Glutamatergic neuron (in vitro differentiated cells): ENCODE measurements around the gene ACSBG1. TPM values are rescaled to one million over a fixed set of nuclear protein-coding genes. Genes with fewer than 3 reads are reported as not detected.
A peak's percentile ranks its signal among the peaks of the same experiment; 100 is the strongest.

ENCODE experiments used
- DNase-seq: peaks from one replicate; pipeline ENCODE4 v3.0.0; 2022
- H3K27ac Mint-ChIP-seq: one replicate; pipeline ENCODE4 v1.8.0; 2020; ENCODE audit warnings: mild to moderate bottlenecking, mixed read lengths, inconsistent platforms; ENCODE audit not compliant: unreplicated experiment
- H3K27me3 Mint-ChIP-seq: one replicate; pipeline ENCODE4 v1.8.0; 2020; ENCODE audit warnings: mild to moderate bottlenecking, moderate library complexity, mixed read lengths, inconsistent platforms; ENCODE audit not compliant: unreplicated experiment
- H3K36me3 Mint-ChIP-seq: one replicate; pipeline ENCODE4 v1.8.0; 2020; ENCODE audit warnings: mild to moderate bottlenecking, mixed read lengths, inconsistent platforms; ENCODE audit not compliant: unreplicated experiment
- H3K4me1 Mint-ChIP-seq: one replicate; pipeline ENCODE4 v1.8.0; 2020; ENCODE audit warnings: mild to moderate bottlenecking, low read depth, mixed read lengths, inconsistent platforms; ENCODE audit not compliant: unreplicated experiment
- H3K4me3 Mint-ChIP-seq: one replicate; pipeline ENCODE4 v1.8.0; 2020; ENCODE audit warnings: mild to moderate bottlenecking, mixed read lengths, inconsistent platforms; ENCODE audit not compliant: unreplicated experiment
- H3K9me3 Mint-ChIP-seq: one replicate; pipeline ENCODE4 v1.8.0; 2020; ENCODE audit warnings: mild to moderate bottlenecking, moderate library complexity, mixed read lengths, inconsistent platforms; ENCODE audit not compliant: unreplicated experiment
- CTCF ChIP-seq: fragments of 200-600 bp; sonication (generic); IDR thresholded peaks from one replicate; pipeline ENCODE4 v1.5.0; 2021; ENCODE audit not compliant: partially characterized antibody, unreplicated experiment
- long read RNA-seq: library from polyadenylated mRNA; unstranded; transcript quantifications from one replicate; pipeline ENCODE4 v2.0.0, GENCODE V29; 2020; ENCODE audit not compliant: unreplicated experiment
- total RNA-seq: library from RNA; stranded (reverse); fragmentation: NEBNext Ultra II Directional; extraction: Animal tissue kit (Norgen Biotek cat#: 25700); gene quantifications from one replicate; pipeline ENCODE4 v1.2.1, GENCODE V29; 2021; ENCODE audit not compliant: unreplicated experiment

The ACSBG1 gene
- total RNA-seq: not detected
- long read RNA-seq: 0 reads

- Mint-ChIP-seq H3K36me3 (no peaks in the 10 kb centered on the region), H3K4me3 (peak within 1 kb of the TSS; percentile 20), H3K27ac (no peak within 1 kb of the TSS), H3K4me1 (peaks cover 4% of the 10 kb centered on the region), H3K9me3 (peaks cover 2% of the 10 kb centered on the region), H3K27me3 (peaks cover 9% of the 10 kb centered on the region)
- DNase-seq: no peak
- TF ChIP-seq CTCF: no peak
Measured at GRCh38 chr15:78234515-78235040, at the start of gene ACSBG1. Gene ACSBG1, minus strand, starts transcription at chr15:78234565. Its CDS starts 64 bp downstream, at chr15:78234501.

- Mint-ChIP-seq H3K36me3 (no peaks in the 10 kb centered on the region), H3K9me3 (peaks cover 3% of the 10 kb centered on the region)
Measured at GRCh38 chr15:78282324-78282723, 48.0 kb upstream of the ACSBG1 start.

GRCh38 chr15:78280319-78281072 is 46.1 kb upstream of the ACSBG1 start:
- TF ChIP-seq CTCF: no peak
- H3K27me3 Mint-ChIP-seq: peaks cover 8% of the 10 kb centered on the region
- no peak overlapping the region for H3K4me3 Mint-ChIP-seq
- no peak overlapping the region for H3K27ac Mint-ChIP-seq
- DNase-seq: no peak
- no peaks in the 10 kb centered on the region for H3K36me3 Mint-ChIP-seq
- peaks cover 21% of the 10 kb centered on the region for H3K4me1 Mint-ChIP-seq
- peaks cover 3% of the 10 kb centered on the region for H3K9me3 Mint-ChIP-seq

More at GRCh38 chr15:78282324-78282723, 48.0 kb upstream of the ACSBG1 start:
- TF ChIP-seq CTCF: no peak
- H3K4me3 Mint-ChIP-seq: peak overlapping the region; percentile 16
- DNase-seq: no peak
- peaks cover 17% of the 10 kb centered on the region for H3K4me1 Mint-ChIP-seq
- peaks cover 7% of the 10 kb centered on the region for H3K27me3 Mint-ChIP-seq
- peak overlapping the region; percentile 76 for H3K27ac Mint-ChIP-seq

- DNase-seq: no peak
- H3K9me3 Mint-ChIP-seq: no peaks in the 10 kb centered on the region
- peaks cover 4% of the 10 kb centered on the region for H3K4me1 Mint-ChIP-seq
- TF ChIP-seq CTCF: no peak
- H3K4me3 Mint-ChIP-seq: no peak overlapping the region
- H3K27ac Mint-ChIP-seq: no peak overlapping the region
- peaks cover 5% of the 10 kb centered on the region for H3K36me3 Mint-ChIP-seq
- H3K27me3 Mint-ChIP-seq: peaks cover 8% of the 10 kb centered on the region
Measured at GRCh38 chr15:78276064-78276943, 41.9 kb upstream of the ACSBG1 start.
